ENCODE data around the gene CDK14. TPM values are rescaled to one million over a fixed set of nuclear protein-coding genes. Genes with fewer than 3 reads are reported as not detected.

The CDK14 gene
- polyA plus RNA-seq, 3 donors, result 1.7 to 2.5 (median 2.1) TPM

- H3K27ac ChIP-seq (ENCODE audit: low read depth in 1 of 2, low read length in 2 of 2), result no peak overlapping the region
- H3K27me3 ChIP-seq (ENCODE audit: control insufficient read depth in 2 of 2, insufficient read depth in 2 of 2, low read length in 2 of 2), result no peaks in the 10 kb centered on the region
- no CpG with 5 or more reads among the region's 4 CpGs for WGBS (ENCODE audit: insufficient coverage)
- no peaks in the 10 kb centered on the region for H3K9me3 ChIP-seq (replicated peaks in 1 of 2; ENCODE audit: control insufficient read depth in 1 of 2, insufficient read depth in 1 of 2, low read length in 2 of 2)
- H3K36me3 ChIP-seq (replicated peaks in 1 of 2; ENCODE audit: control insufficient read depth in 1 of 2, insufficient read depth in 2 of 2, low read length in 2 of 2), result no peaks in the 10 kb centered on the region
- Mint-ChIP-seq H3K36me3 (no peaks in the 10 kb centered on the region), H3K9me3 (peaks cover 0 to 4% (median 0%) of the 10 kb centered on the region in 7 donors), H3K27me3 (ENCODE audit: low read depth in 3 of 3) (no peaks in the 10 kb centered on the region), H3K4me3 (no peak overlapping the region), H3K4me1 (no peaks in the 10 kb centered on the region), H3K27ac (no peak overlapping the region)
- no peaks in the 10 kb centered on the region for H3K79me2 ChIP-seq (ENCODE audit: insufficient read depth, low read length)
- no peak overlapping the region for H3K4me3 ChIP-seq (replicated peaks in 1 of 3; ENCODE audit: low read depth in 2 of 3, low read length in 3 of 3)
- no peak overlapping the region for H3K9ac ChIP-seq (ENCODE audit: insufficient read depth, low read length, poor library complexity, severe bottlenecking)
- no peak for TF ChIP-seq CTCF (IDR thresholded peaks at IDR 0.05)
- H3K4me2 ChIP-seq (replicated peaks; ENCODE audit: extremely low read depth, low read length, poor library complexity, severe bottlenecking), result no peak overlapping the region
- no peak overlapping the region for H2AFZ ChIP-seq (ENCODE audit: insufficient read depth, low read depth, low read length, poor library complexity, severe bottlenecking)
- no peak for DNase-seq
- no peaks in the 10 kb centered on the region for H3K4me1 ChIP-seq (ENCODE audit: control insufficient read depth in 1 of 2, insufficient read depth in 2 of 2, low read length in 2 of 2)
- no peaks in the 10 kb centered on the region for H4K20me1 ChIP-seq (ENCODE audit: insufficient read depth, low read length)
- intact Hi-C loops (cut with micrococcal nuclease), result no loop called here
Observed at GRCh38 chr7:90910136-90910535, 314.0 kb downstream of the CDK14 start.

DNA sequence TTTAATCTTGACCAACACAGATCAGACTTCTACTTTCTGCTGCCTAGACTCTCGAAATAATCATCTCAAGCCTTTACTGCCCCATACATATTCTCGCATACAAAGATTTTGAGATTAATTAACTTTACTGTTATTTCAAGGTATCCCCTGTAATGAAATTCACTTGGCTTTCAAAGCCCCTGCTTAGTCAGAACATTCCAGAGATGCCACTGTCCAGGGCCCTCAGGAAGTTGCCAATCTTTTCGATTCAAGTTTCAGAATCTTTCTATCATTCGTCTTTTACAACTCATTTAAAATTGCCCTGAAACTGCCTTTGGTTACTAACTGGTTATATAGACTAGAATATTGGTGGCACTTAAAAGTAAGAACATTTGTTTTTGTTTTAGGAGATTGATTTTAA is 320.2 kb downstream of the CDK14 start:
- H3K36me3 Mint-ChIP-seq, result peaks cover 5 to 6% of the 10 kb centered on the region in 2 donors

More for the DNA sequence above, 320.2 kb downstream of the CDK14 start:
- DNase-seq, result no peak
- no peaks in the 10 kb centered on the region for H3K4me1 ChIP-seq (ENCODE audit: control insufficient read depth in 1 of 2, insufficient read depth in 2 of 2, low read length in 2 of 2)
- Mint-ChIP-seq H3K27ac (no peak overlapping the region), H3K4me3 (no peak overlapping the region), H3K27me3 (ENCODE audit: low read depth in 3 of 3) (no peaks in the 10 kb centered on the region), H3K9me3 (peaks cover 0 to 4% (median 0%) of the 10 kb centered on the region in 7 donors), H3K4me1 (no peaks in the 10 kb centered on the region)
- WGBS (ENCODE audit: insufficient coverage), result no CpG with 5 or more reads among the region's 4 CpGs
- peaks cover 0 to 6% of the 10 kb centered on the region in 2 donors for H3K36me3 ChIP-seq (replicated peaks in 1 of 2; ENCODE audit: control insufficient read depth in 1 of 2, insufficient read depth in 2 of 2, low read length in 2 of 2)
- H3K27me3 ChIP-seq (ENCODE audit: control insufficient read depth in 2 of 2, insufficient read depth in 2 of 2, low read length in 2 of 2), result no peaks in the 10 kb centered on the region
- no peaks in the 10 kb centered on the region for H3K79me2 ChIP-seq (ENCODE audit: insufficient read depth, low read length)
- no peaks in the 10 kb centered on the region for H4K20me1 ChIP-seq (ENCODE audit: insufficient read depth, low read length)
- no peaks in the 10 kb centered on the region for H3K9me3 ChIP-seq (replicated peaks in 1 of 2; ENCODE audit: control insufficient read depth in 1 of 2, insufficient read depth in 1 of 2, low read length in 2 of 2)
- no peak overlapping the region for H3K4me3 ChIP-seq (replicated peaks in 1 of 3; ENCODE audit: low read depth in 2 of 3, low read length in 3 of 3)
- H2AFZ ChIP-seq (ENCODE audit: insufficient read depth, low read depth, low read length, poor library complexity, severe bottlenecking), result no peak overlapping the region
- no peak overlapping the region for H3K4me2 ChIP-seq (replicated peaks; ENCODE audit: extremely low read depth, low read length, poor library complexity, severe bottlenecking)
- H3K9ac ChIP-seq (ENCODE audit: insufficient read depth, low read length, poor library complexity, severe bottlenecking), result no peak overlapping the region
- H3K27ac ChIP-seq (ENCODE audit: low read depth in 1 of 2, low read length in 2 of 2), result no peak overlapping the region
- intact Hi-C loops (cut with micrococcal nuclease), result no loop called here
- no peak for TF ChIP-seq CTCF (IDR thresholded peaks at IDR 0.05)
